Activated CD8-positive, alpha-beta memory T cell treated with anti-CD3 and anti-CD28 coated beads, Interleukin-2, amount 50 U/mL, for 1 hour (primary cell): ENCODE results near the gene TMEM38B.

Source experiments
- DNase-seq: peaks from one replicate; pipeline ENCODE4 v3.0.0-alpha.2; 2020; ENCODE audit errors: extremely low read depth

The TMEM38B gene, protein sequence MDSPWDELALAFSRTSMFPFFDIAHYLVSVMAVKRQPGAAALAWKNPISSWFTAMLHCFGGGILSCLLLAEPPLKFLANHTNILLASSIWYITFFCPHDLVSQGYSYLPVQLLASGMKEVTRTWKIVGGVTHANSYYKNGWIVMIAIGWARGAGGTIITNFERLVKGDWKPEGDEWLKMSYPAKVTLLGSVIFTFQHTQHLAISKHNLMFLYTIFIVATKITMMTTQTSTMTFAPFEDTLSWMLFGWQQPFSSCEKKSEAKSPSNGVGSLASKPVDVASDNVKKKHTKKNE

DNA sequence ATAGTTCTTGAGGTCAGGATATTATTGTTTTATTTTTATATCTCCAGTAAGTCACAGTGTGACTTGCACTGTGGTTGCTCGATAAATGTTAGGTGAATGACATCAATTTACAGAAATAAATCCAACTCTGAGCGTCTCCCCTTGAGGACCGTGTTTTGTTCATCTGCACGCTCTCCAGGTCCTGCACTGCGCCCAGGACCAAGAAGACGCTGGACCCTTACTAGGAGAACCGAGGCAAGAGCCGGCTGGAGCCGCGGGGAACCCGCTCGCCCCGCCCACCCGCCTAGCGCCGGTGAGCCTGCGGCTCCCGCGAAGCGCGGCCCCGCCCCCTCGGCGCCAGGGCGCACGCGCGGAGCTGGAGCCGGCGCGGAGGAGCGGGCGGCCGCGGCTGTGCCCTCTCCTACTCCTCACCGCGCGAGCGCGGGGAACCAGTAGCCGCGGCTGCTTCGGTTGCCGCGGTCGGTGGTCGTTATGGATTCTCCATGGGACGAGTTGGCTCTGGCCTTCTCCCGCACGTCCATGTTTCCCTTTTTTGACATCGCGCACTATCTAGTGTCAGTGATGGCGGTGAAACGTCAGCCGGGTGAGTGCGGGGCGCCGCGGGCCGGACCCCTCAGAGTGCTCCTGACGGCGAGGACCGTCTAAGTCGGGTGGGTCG lies at the start of gene TMEM38B:
TSS of gene TMEM38B (plus strand) at position 352 of the 658 bp plus-strand sequence. CDS start at position 472, 120 bp downstream.
- DNase-seq, result no peak

DNA sequence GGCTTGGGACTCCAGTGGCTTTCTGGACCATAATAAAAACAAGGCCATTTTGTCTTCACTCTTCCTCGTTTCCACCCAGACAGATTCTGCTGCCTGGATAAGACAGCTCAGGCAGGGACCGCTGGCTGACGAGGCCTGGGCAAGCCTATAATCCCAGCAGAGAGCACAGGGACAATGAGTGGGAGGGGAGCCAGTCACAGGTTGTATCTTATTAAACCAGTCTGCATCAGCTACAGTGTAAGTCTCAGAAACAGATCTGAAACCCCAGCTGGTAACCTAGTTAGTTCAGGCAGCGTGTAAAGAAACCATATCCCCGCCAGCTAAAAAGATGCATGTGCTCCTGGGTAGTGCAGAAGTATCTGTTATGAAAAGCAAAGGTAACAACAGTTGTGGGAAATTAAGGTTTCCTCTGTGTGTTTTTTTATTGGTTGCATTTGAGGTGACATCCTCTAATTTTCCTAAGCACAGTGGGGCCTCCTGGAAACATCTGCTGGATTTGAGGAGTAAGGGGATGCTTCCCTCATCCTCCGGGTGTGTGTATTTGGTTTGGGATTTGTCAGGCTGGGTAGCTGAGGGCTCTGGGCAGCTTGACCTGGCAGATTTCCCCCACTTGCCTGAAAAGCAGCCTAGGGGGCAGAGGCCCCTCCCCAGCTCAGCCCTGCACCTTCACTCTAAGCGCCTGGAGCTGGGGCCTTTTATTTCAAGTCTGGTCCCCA lies 47.3 kb upstream of the TMEM38B start:
- no peak for DNase-seq

DNA sequence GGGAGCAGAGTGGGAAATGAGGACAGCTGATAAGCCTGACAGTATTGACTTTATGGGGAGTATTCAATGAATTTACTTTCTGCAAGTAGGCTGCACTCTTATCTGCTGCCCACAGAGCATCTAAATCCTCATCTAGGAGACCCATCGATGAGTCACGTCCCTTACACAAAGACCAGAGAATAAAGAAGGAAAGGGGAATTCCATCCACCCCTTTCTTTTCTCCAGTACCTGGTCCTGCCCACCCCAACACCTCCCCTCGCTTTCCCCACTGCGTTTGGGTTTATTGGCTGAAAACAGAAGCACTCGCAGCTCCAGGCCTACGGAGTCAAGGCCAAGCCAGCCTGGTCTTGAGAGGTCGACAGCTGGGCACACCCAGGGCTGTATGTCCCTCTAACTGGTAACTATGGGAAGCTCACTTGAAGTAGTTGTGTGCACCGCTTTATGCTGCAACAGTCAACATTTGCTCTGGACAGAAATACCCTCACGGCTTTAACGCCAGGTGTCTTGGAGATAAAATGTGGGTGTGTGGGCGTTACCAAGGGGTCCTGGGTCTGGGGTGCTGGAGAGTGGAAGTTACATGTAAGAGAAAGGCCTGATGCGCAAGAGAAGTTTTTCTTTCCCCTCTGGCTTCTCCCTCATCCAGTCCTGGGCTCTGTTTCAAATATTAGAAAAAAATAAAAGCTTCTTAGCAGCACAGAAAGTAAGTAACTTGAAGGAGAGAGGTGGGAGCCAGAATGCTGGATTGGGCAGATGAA lies 46.6 kb upstream of the TMEM38B start:
- no peak for DNase-seq

DNA sequence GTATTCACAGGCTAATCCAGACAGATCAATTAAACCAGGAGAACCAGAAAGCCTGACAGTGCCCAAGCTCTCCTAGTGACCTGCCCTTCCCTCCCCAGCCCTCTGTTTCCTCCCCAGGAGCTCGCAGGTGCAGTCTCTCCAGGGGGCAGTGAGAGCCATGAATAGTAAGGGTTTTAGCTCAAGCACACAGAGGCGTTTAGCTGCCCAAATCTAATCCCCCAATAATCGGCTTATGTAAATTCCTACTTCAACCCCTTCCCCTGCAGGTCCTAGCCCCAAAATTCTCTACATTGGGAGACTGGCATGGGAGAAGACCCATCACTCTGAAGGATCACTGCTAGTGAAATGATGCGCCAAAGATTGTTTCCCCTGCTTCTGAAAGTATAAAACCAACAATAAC lies 42.5 kb upstream of the TMEM38B start:
- no peak for DNase-seq

DNA sequence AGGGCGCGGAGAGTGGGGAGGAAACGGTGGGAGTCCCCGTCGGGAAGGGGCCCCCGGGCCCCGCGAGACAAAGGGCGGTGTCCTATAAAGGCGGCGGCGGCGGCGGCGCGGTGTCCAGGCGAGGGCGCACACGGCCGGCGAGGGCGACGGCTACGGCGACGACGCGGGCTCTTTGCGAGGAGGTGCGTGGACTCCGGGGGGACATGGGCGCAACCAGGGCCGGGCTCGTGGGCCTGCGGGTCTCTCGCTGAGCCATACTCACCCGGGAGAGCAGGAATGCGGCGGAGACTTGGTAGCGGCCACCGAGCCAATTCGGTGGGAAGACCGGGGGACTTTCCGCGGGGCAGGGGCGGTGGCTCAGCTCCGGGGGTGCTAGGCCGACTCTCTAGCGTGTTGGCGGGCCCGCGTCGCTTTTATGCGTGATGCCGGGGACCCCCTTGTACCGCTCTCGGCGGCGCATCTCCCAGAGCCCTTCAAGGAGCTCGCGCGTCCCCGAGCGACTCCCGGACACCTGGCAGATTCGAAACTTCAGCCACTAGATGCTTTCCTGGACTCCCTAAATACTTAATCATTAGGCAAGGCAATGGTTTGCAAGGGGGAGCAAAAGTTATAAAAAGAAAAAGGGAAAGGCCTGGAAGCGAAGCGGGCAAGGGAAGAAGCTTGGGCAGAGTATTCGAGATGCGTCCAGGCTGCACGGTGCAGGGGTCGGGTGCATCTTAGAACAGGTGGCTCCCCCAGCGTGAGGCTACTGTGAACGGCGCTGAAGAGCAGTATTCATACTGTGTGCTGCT lies 38.0 kb upstream of the TMEM38B start:
- DNase-seq, result no peak

DNA sequence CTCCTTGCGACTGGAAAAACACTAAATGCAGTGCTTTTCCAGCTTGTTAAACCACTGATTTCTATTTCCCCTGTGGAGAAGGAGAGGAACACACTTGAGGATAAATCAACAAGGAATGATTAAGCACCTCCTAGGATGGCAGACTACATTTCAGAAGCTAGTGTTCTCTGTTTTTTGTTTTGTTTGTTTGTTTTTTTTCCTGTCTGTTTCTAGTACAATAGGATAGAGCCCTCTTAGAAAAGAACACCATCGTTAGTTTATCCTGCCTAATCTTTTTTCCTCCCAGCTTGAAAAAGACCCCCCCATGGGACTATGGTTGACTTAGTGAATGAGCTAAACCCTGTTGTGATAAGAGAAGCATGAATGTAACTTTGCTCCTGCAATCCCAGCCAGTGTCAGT lies 36.0 kb upstream of the TMEM38B start:
- DNase-seq, result no peak

DNA sequence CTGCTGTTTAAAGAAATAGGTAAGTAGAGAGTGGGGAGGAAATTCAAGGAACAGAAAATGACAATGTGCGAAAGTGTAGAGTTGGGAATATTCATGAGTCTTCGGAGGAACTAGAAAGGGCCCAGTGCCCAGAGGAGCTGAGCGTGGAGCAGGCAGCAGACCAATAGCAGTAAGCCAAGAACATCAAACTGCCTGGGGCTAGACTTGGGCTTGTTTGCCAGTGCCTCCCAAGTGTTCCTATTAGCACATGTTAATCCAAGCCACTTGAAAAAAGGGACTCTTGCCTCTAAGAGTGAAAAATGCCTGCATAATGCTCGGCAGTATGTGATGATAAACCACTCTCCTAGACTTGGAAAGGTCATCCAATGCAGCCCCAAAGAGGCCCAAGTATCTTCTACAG lies 33.3 kb upstream of the TMEM38B start:
- no peak for DNase-seq

DNA sequence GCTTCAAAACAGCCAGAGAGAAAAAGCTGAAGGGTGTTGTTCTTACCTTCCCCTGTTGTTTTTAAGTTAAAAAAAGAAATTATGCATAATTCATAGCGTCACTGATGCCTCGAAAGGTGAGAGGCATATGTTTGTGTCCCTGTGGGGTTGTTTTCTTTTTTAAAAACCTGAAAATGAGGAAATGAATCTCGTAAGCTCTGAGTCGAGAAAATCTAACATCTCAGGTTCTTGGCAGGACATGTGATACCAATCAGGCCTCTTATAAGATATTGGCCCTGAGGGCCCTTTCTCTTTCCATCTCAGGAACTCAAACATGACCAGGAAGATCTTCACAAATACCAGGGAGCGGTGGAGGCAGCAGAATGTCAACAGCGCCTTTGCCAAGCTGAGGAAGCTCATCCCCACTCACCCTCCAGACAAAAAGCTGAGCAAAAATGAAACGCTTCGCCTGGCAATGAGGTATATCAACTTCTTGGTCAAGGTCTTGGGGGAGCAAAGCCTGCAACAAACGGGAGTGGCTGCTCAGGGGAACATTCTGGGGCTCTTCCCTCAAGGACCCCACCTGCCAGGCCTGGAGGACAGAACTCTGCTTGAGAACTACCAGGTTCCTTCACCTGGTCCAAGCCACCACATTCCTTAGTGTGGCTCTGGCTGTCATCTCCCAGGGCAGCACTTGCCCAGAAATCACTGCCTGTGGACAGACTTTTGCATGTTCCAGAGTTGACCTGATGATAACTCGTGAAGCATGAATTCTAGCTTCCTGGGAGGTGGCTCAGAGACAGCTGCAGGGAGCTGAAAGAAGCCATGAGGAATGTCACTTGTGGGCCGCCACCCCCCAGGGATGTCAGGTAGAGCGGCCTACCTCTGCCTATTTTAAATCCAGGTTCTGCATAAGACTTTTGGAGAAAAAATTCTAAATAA lies 31.9 kb upstream of the TMEM38B start, which contains the start of gene TAL2:
TSS of gene TAL2 (plus strand) at position 274 of the 921 bp plus-strand sequence. CDS start at position 314, 40 bp downstream.
- DNase-seq, result no peak

DNA sequence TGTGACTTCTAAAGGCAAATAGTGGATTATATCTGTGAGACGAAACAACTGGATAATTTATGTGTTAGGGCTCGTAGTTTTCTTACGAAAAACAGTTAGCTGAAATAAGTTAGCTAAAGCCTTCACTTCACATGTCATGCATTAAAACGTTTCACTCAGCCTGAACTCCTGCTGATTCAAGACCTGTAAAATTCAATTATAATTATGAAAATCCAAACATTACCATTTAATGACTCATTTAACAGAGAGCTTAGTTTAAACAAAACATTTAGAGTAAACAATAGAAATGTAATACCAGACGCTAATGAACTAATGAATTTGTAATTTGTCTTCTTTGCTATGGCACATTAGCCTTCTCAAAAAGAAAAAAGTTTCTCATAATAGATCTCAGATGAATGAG lies 30.4 kb upstream of the TMEM38B start:
- no peak for DNase-seq

DNA sequence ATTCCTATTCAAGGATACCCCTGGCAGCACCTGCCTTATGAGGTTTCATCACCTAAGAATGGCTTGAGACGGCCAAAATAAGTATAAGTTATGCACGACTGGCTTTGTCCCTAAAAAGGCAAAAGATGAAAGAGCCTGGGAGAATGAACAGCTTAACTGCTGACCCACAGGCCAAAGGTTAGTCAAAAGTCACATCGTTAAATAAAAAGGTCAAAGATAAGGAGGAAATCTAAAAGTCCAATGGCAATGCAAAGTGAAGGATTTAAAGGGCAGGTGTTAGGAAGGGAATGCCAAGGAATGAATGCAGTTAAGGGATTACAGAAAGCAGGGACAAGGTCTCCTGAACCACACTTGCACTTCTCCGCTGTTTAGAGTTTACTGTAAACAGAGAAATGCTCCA lies 26.5 kb upstream of the TMEM38B start:
- no peak for DNase-seq

DNA sequence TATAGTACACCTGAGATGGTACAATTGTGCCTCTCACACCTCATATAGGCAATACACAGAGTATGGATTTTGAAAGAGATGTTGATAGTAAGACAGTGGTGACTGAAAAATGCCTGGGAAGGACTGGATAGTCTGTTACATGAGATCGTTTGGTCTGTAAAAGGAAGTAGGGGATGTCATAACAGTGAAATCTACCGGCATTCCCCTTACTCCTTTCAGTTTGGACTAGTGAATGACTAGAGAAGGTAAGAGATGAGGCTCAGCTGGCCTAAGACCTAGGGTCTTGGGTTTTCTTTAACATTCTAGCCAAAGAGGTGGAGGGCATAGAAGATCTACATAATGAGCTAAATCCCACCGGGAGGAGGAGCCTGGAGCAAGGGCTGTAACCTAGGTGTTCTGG lies 24.0 kb upstream of the TMEM38B start:
- DNase-seq, result no peak

DNA sequence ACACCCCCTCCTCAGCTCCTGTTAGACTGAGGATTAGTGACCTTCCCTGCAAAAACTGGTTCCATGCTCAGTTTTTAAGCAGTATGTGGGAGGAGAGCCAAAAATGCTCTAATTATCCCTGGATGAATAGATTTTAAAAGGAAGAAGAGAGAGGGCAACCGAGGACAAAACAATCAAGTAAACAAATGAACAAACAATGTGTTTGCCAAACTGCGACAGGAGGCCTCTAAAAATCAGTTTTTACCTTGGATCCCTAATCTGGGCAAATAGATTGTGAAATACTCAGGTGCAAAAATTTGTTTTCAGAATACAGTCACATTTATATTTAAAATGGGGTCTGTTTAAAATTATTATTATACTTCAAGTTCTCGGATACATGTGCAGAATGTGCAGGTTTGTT lies 23.6 kb upstream of the TMEM38B start:
- DNase-seq, result no peak

DNA sequence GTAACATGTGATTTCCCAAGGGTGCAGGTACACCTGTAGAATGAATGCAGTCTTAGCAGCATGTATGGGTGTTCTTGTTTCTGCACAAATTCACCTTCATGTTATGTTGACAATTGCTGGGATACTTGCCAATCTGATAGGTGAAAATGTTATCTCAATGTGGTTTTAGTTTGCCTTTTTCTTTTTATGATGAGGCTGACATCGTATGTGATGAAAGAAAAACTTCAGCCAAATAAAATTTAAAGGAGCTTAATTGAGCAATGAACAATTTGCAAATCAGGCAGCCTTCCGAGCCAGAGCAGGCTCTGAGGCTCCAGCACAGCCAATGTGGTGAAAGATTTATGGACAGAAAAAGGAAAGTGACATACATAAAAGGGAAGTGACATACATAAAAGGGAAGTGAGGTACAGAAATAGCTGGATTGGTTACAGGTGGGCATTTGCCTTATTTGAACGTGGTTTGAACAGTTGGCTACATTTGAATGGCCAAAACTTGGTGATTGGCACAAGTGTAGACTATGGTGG lies 21.6 kb upstream of the TMEM38B start:
- no peak for DNase-seq

DNA sequence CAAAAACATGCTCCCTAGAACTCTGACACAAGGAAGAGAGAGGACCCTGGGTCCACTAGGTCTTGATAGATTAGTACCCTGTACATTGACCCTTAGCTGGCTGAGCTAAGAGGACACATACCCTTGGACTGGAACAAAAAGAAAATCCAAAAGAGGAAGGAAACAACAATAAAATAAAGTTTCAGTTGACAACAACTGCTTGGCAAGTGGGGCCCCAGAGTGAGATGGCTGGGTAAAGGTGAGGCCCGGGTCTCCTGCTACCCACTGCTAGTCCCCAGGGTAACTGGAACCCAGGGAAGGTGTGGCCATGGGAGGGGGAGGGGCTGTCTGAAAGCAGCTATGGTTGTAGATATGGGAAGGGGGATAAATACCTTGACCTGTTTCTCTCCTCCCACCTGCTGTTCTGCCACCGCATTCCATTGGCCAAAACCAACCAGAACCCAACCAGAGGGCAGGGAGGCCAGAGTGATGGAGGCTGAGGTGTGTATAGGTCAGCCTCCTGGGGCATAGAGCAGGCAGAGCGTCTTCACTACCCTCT lies 20.4 kb upstream of the TMEM38B start:
- DNase-seq, result no peak

DNA sequence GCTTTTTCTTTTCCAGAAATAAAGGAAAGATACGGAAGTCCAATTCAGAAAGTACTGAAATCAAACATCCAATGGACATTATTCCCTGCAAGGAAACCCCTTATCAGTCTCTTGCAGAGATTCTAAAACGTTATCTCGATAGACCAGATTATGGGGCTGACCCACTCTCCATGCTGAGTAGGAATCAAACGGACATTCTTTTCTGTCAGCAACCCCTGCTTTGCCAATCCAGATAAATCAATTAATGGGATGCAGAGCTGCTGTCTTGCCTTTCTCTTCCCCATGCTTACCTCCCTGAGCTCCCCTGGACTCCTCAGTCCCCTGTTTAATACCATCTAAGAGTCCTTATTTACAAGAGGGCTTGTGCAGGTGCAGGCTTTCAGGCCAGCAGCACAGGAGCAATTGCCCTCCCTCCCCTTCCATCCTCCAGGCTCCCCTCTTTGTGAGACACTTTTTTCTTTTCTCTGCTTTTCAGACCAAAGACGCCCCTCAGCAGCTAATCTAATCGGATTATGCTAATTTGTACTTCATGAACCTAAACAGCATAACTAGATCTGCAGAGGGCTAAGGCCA lies 17.9 kb upstream of the TMEM38B start:
- no peak for DNase-seq

DNA sequence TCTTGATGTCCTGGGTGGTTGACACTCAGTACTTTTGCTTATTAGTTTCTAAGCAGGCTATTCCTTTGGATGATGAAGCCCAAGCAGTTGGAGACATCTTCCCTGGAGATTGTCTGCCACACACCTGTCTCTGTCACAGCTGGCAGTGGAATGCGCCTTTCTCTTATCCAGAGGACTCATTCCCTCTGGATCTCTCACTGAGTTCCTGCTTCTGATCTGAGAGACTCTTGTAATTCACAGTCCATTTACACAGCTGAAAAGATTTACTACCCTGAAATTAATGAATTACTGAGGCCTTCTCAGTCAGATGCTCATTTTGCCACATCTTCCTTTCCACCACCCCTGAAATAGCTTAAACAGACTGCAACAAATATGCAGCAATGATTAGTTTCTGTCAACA lies 16.2 kb upstream of the TMEM38B start:
- DNase-seq, result no peak

DNA sequence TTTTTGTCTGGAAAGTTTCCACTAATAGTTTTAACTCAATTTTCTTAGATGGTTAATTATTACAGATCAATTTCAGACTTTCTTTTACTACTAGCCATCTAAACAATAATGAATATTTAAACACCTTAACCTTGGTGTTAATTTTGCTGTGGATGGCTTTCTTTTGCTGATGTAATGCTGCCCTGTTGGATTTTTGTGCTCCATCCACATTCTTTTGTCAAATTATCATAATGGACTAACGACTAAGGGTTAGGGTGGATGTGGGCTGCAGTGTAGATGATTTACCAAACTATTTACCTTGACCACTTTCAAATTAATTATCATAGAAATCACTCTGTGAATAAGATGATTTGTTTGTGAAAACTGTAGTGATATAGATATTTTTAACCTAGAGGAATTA lies 15.6 kb upstream of the TMEM38B start:
- DNase-seq, result no peak

DNA sequence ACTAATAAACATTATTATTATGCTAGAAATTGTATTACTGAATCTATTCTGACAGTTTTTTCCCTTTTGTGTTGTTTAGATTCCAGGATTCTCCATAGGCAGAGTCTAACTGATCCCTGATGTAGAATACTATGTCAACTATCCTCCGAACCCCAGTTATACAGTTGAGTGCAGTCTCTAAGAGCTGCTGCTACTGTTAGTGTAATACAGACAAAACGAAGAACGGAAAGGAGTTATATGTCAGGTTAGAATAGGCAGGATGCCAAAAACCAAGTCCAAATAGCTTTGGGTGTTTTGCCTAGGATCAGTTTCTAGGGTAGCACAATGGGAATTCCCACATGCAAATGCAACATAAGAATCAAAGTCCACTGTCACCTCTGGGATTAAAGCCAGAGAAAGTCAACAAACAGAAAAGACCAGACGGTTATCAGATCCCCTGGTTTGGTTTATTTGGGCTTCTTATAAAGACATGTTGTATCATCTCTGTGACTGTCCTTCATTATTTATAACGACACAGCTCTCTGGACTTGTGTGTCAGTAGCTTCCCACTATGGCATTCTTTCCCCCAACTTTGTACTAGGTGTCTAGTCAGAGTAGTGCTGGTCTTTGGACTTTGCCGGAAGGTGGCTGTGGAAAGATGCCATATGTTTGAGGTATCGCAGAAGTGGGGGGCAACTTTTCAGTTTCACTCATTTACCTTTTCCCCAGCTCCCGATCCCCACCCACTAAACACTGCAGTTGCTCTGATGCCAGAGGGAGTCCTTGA lies 14.9 kb upstream of the TMEM38B start:
- no peak for DNase-seq

DNA sequence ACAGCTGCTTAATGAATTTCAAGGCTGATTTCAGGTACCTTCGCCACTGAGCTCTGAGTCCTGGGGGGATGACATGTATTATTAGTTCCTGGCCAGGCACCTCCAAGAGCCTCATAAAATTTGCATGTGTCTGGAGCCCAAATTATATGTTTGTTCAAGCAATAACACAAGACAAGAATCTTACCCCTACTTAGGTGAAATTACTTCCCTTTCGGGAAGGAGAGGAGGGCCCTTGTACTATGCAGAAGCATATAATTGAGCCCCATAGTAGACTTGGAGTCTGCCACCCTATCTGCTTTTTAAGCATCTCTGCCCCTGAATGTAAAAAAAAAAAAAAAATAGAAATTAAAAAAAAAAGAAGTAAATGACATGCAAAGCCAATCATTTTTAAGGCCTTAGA lies 13.0 kb upstream of the TMEM38B start:
- DNase-seq, result no peak
